Esophagus squamous epithelium (tissue), 5 donors: ENCODE data around the gene CHCHD10. TPM values are rescaled to one million over a fixed set of nuclear protein-coding genes. Genes with fewer than 3 reads are reported as not detected.
"Not testable (repeated sequence)": the region's sequence is repeated elsewhere in the genome, so short reads cannot be mapped to it uniquely, and the experiment has no call there.

ENCODE experiments used
- DNase-seq: peaks from one replicate; lab custom pipeline; 2025; lab: John Stamatoyannopoulos, UW
- H3K27ac ChIP-seq, 4 donors: fragments of 200-600 bp; sonication (generic); one replicate each; pipeline ENCODE4 v1.5.1; 2016 to 2019; ENCODE audit warnings: mild to moderate bottlenecking in 1 of 4
- H3K27me3 ChIP-seq, 4 donors: fragments of 200-600 bp; sonication (generic); 1 replicate in 3 of 4; 2 replicates in 1 of 4; pipeline versions ENCODE4 v1.5.1 to v1.6.0; 2017 to 2021; ENCODE audit warnings: antibody characterized with exemption in 1 of 4
- H3K36me3 ChIP-seq, 3 donors: fragments of 200-600 bp; sonication (generic); one replicate each; pipeline ENCODE4 v1.5.1; 2016 to 2019
- H3K4me1 ChIP-seq, 3 donors: fragments of 200-600 bp; sonication (generic); one replicate each; pipeline ENCODE4 v1.5.1; 2017 to 2019
- H3K4me3 ChIP-seq, 4 donors: fragments of 200-600 bp; sonication (generic); 1 replicate in 3 of 4; 2 replicates in 1 of 4; pipeline ENCODE4 v1.5.1; 2016 to 2019; ENCODE audit warnings: mild to moderate bottlenecking in 2 of 4, moderate library complexity in 1 of 4
- H3K9me3 ChIP-seq, 3 donors: fragments of 200-600 bp; sonication (generic); one replicate each; pipeline ENCODE4 v1.5.1; 2016 to 2019
- POLR2A ChIP-seq, 4 donors: fragments of 450-650 bp; IDR thresholded peaks; one replicate each; pipeline ENCODE4 v1.6.1; 2017; ENCODE audit warnings: antibody characterized with exemption in 4 of 4, mild to moderate bottlenecking in 4 of 4, moderate library complexity in 3 of 4
- WGBS, 2 donors: methylation state at CpG; one replicate each; pipeline ENCODE4 v1.1.5; 2018; 5-methylcytosine and 5-hydroxymethylcytosine counted together
- intact Hi-C: fragments of 100-400 bp; cut with DNase I; formaldehyde crosslinking; loops from one replicate; pipeline ENCODE4 v1.15.0; 2022
- total RNA-seq, 4 donors: library from RNA; depleted of rRNA; stranded (reverse); fragments of >200 nt; gene quantifications; one replicate each; pipeline ENCODE4 v1.1.0, GENCODE V29; 2016
- TF ChIP-seq, protein P1 (sequence below), 6 experiments: fragments of 450-650 bp in 4 of 6; fragments of 200-600 bp in 2 of 6; sonication (generic) in 2 of 6; IDR thresholded peaks; one replicate each; pipeline ENCODE4 v1.5.1; 2016 to 2019; ENCODE audit warnings: antibody characterized with exemption in 6 of 6, mild to moderate bottlenecking in 4 of 6, moderate library complexity in 4 of 6
- donor health status: DM: yes; HTN: yes; CAD: no.

CHCHD10 gene
- total RNA-seq, 4 donors from 2014 or later = 7.7 to 13.9 (median 10.4) TPM

DNA sequence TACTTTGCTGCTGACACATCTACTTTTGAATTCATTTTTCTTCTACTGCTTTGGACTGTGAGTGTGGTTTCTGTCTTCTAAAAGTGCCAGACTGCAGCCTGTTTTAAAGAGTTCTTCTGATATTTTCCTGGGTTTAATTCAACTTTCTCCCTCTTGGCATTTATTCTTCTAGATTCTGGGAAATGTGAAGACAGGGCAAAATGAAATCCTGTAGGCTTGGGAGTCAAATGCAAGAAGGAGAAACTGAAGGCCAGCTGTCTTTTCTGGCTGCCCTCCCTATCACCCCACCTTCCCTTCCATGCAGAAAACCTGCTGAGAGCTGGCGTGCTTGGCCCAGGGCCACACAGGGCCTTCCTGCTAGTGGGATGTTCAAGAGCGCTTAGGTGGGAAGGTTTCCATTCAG lies 24.5 kb downstream of the CHCHD10 start:
- intact Hi-C loops = no loop called here
- DNase-seq = no peak
- Histone ChIP-seq H3K36me3 (peaks cover 9 to 50% (median 11%) of the 10 kb centered on the region in 3 donors), H3K27me3 (no peaks in the 10 kb centered on the region), H3K4me3 (no peak overlapping the region), H3K27ac (no peak overlapping the region), H3K4me1 (peaks cover 0 to 7% (median 0%) of the 10 kb centered on the region in 3 donors), H3K9me3 (no peaks in the 10 kb centered on the region)
- WGBS, 2 donors = 80% methylated on average over 2 of the region's 2 CpGs; no CpG with 5 or more reads in 1 of the 2 donors
- no peak for TF ChIP-seq POLR2A (IDR thresholded peaks at IDR 0.05)
- TF ChIP-seq, protein P1, sequence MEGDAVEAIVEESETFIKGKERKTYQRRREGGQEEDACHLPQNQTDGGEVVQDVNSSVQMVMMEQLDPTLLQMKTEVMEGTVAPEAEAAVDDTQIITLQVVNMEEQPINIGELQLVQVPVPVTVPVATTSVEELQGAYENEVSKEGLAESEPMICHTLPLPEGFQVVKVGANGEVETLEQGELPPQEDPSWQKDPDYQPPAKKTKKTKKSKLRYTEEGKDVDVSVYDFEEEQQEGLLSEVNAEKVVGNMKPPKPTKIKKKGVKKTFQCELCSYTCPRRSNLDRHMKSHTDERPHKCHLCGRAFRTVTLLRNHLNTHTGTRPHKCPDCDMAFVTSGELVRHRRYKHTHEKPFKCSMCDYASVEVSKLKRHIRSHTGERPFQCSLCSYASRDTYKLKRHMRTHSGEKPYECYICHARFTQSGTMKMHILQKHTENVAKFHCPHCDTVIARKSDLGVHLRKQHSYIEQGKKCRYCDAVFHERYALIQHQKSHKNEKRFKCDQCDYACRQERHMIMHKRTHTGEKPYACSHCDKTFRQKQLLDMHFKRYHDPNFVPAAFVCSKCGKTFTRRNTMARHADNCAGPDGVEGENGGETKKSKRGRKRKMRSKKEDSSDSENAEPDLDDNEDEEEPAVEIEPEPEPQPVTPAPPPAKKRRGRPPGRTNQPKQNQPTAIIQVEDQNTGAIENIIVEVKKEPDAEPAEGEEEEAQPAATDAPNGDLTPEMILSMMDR (IDR thresholded peaks at IDR 0.05) = no peak

DNA sequence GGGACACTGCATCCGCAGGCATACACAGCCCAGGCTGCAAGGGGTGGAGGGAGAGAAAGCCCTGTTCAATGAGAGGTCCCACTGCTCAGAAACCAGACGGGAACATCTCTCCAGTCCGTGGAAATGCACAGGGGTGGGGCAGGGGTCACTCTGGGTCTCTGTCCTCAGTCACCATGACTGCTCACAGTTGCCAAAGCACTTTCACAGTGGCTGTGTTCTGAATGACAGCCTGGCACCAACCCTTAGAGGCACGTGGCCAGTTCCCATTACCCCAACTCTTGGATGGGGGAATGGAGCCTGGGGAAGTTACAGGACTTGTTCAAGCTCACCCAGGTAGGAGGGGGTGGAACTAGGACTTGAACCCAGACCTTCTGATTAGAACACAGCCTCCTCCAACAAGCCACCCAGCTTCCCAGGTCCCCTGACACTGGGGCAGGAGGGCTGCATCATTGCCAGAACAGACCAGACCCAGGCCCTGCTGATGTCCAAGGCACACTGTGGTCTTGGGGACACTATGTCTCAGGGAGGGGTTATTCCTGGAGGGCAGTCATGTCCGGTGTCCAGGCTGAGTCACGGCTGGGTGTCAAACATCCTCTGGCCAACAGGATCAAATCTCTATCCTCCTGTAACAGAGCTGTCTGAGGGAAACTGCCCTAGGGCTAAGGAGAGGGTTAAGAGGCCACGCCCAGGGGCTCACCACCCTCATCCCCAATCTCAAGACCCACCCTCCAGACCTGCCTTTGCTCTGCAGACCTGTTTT lies 25.1 kb downstream of the CHCHD10 start:
- Histone ChIP-seq H3K27me3 (no peaks in the 10 kb centered on the region), H3K9me3 (no peaks in the 10 kb centered on the region), H3K4me1 (peaks cover 0 to 7% (median 0%) of the 10 kb centered on the region in 3 donors), H3K4me3 (no peak overlapping the region), H3K36me3 (peaks cover 9 to 50% (median 11%) of the 10 kb centered on the region in 3 donors), H3K27ac (no peak overlapping the region)
- no peak for TF ChIP-seq POLR2A (IDR thresholded peaks at IDR 0.05)
- TF ChIP-seq, protein P1 (IDR thresholded peaks at IDR 0.05) = no peak
- DNase-seq = no peak
- intact Hi-C loops = no loop called here
- WGBS, 2 donors = 75 to 76% methylated on average over 3 to 6 of the region's 7 CpGs

DNA sequence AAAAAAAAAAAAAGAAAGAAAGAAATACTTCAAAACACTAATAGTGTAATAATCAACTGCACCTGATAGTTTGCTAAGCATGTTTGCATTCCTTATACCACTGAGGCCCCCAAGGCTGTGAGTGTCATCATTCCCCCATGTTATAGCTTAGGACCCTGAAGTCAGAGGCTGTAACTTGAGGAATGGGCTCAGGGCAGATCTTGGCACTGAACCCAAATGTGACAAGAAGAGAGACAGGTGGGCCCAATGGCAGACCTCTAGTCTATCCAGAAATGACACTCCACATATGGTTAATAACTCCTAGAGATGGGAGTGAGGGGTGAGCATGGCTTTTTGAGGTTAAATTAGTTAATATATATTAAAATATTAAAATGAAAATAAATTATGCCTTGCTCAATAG lies 30.1 kb downstream of the CHCHD10 start:
- Histone ChIP-seq H3K27me3 (no peaks in the 10 kb centered on the region), H3K36me3 (peaks cover 0 to 19% (median 0%) of the 10 kb centered on the region in 3 donors), H3K4me3 (no peak overlapping the region), H3K27ac (no peak overlapping the region), H3K4me1 (peaks cover 0 to 3% (median 0%) of the 10 kb centered on the region in 3 donors), H3K9me3 (no peaks in the 10 kb centered on the region)
- no peak for DNase-seq
- intact Hi-C loops = no loop called here
- no peak for TF ChIP-seq POLR2A (IDR thresholded peaks at IDR 0.05)
- TF ChIP-seq, protein P1 (IDR thresholded peaks at IDR 0.05) = no peak

DNA sequence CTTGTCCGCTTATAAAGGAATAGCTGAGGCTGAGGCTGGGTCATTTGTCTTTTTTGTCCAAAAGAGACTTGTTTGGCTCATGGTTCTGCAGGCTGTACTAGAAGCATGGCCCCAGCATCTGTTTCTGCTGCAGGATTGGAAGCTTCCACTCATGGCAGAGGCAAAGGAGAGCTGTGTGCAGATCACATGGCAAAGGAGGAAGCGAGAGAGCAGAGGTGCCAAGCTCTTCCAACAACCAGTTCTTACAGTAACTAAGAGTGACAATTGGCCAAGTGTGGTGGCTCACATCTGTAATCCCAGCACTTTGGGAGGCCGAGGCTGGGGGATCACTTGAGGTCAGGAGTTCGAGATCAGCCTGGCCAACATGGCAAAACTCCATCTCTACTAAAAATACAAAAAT lies 39.7 kb downstream of the CHCHD10 start:
- intact Hi-C loops, H3K36me3 ChIP-seq, H3K9me3 ChIP-seq, H3K27ac ChIP-seq, H3K27me3 ChIP-seq, H3K4me3 ChIP-seq, H3K4me1 ChIP-seq, DNase-seq: not testable (repeated sequence)
- 73 to 85% methylated on average over 4 of the region's 4 CpGs for WGBS, 2 donors

DNA sequence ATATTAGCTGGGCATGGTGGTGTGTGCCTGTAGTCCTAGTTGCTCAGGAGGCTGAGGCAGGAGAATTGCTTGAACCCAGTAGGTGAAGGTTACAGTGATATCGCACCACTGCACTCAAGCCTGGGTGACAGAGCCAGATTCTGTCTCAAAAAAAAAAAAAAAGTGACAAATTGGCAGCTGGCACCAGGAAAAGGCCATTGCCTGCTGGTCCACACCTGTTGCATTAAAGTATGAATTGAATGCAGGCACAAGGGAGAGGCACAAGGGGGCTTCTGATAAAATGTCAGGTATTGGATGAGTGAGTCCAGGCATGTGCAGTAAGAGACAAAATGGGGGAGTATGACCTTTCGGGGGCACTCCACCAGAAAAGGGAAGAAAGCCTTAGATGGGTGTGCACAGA lies 45.0 kb downstream of the CHCHD10 start:
- WGBS, 2 donors = 68 to 79% methylated on average over 2 of the region's 2 CpGs
- Histone ChIP-seq H3K27ac (no peak overlapping the region), H3K4me1 (no peaks in the 10 kb centered on the region), H3K4me3 (no peak overlapping the region), H3K9me3 (no peaks in the 10 kb centered on the region), H3K36me3 (no peaks in the 10 kb centered on the region), H3K27me3 (no peaks in the 10 kb centered on the region)
- no peak for DNase-seq
- no peak for TF ChIP-seq POLR2A (IDR thresholded peaks at IDR 0.05)
- intact Hi-C loops = no loop called here

DNA sequence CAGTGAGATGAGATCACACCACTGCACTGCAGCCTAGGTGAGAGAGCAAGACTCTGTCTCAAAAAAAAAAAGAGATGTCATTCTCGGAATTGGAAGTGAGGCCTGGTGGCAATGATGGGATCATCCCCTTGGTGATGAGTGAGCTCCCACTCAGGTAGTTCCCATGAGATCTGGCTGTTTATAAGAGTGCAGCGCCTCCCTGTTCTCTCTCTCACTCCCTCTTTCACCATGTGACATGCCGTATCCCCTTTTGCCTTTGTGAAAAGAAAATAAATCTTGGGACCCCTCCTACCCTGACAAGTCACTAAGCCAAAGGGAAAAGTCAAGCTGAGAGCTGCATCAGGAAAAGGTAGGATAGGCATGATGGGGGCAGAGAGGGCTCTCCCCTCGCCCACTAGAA lies 45.6 kb downstream of the CHCHD10 start:
- Histone ChIP-seq H3K27me3 (no peaks in the 10 kb centered on the region), H3K4me3 (no peak overlapping the region), H3K36me3 (no peaks in the 10 kb centered on the region), H3K27ac (no peak overlapping the region), H3K4me1 (peaks cover 0 to 6% (median 4%) of the 10 kb centered on the region in 3 donors), H3K9me3 (no peaks in the 10 kb centered on the region)
- no peak for DNase-seq
- intact Hi-C loops = no loop called here
- no peak for TF ChIP-seq POLR2A (IDR thresholded peaks at IDR 0.05)
- 60 to 81% methylated on average over 4 of the region's 4 CpGs for WGBS, 2 donors
